CD4-positive, alpha-beta T cell treated with Interleukin-10 for 1 hour (primary cell): ENCODE measurements around the gene TBX15.
"Not testable (repeated sequence)": the region's sequence is repeated elsewhere in the genome, so short reads cannot be mapped to it uniquely, and the experiment has no call there.

Experiments
- DNase-seq: peaks from one replicate; pipeline ENCODE4 v3.0.0-alpha.2; 2020

TBX15 gene

DNA sequence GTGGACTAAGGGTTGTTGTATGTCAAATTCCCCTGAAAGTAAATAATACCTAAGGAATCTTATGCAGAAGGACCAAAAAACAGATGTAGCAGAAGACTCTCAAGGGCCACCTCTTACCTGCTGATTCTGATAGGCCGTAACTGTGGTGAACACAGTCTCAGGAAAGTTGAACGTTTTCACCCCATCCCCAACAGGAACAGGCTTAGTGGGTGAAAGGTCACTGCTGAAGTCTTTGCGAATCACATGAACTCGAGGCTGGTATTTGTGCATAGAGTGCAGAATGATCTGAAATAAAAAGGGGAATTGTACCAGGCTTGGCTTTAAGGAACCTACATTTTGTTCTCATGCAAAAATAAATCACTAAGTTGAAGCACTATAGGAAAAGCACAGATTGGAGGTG, 64.8 kb downstream of the TBX15 start:
- DNase-seq: no peak

DNA sequence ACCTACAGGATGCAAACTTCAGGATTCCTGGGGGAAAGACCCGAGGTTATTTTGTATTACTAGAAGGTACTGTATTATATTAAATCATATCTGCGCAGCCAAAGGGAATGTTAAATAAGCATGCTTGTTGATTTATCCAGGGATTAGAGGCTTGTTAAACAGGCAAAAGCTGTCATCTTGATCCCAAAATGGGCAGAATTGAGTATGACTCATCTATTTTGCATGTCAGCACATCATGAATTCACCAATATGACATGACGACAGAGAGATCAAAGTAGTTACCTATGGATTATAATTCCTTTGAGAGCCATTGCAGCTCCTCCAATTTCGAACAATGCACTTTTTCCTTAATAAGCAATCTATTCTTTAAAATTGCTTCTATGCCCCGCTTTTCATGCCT, 66.1 kb downstream of the TBX15 start:
- DNase-seq: no peak

DNA sequence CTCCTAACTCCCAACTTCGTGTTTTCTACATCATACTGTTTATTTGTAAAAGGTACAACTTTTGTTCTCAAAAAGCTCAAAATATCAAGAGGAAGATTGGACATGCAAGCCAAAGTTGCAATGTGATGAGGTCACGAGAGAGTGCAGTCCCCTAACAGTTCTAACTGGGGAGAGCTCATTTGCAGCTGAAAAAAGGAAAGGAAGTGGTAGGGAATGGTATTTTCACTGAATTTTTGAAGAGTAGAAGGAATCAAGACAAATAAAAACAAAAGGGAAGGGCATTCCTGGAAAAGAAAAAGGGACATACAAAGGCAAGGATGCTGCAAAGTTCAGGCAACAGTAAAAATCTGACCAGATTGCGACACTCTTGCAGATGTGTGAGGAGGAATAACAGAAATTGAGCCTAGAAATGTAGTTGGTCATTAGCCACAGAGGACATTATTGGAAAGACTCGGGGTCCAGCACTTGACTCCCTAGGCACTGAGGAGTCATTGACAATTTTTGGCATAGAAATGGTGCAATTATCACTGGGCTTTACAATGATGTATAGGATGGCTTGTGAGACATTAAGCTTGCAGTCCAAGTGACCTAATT, 67.9 kb downstream of the TBX15 start:
- no peak for DNase-seq

DNA sequence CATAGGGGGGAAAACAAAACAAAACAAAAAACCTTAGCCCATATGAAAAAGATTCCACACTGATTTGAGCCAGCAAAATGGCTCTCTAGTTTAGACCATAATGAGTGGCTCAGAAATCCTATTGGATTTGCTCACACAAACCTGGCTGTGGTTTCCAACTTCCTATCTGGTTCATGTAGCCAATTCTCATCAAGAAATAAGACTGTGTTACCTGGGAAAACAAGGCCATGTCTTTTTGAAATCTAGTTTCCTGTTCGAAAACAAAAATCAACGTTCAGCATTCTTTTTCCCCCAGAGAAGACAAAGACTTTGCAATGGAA, 69.2 kb downstream of the TBX15 start:
- no peak for DNase-seq

DNA sequence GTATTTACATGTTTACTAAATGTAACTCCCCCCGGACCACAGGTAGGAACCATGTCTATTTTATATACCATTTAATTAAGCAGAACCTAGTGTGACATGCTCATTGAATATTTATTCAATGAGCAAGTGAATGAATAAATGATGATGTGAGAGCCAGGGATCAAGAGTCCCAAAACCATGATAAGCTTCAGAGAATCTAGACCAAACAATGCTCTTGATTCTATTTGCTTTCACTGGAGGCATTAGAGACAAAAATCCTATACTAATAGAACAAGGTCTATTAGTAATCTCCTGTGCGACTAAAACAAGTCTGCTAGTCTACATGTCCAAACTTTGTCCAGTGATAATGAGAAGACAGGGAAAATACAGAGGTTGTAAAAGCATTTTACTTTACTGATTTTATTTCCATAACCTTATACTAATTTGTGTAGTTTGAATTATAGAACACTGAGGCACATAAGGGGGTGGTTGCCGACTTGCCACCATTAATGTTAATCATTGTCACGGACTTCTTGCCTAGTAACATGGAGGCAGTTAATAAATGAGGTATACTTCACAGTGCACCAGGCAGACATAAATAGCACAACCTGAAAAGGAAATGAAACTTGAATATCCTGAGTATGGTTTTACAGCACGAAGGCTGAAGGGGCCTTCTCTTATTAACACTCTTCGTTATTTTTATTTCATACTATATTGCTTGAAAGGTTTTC, 69.8 kb downstream of the TBX15 start:
- DNase-seq: no peak

DNA sequence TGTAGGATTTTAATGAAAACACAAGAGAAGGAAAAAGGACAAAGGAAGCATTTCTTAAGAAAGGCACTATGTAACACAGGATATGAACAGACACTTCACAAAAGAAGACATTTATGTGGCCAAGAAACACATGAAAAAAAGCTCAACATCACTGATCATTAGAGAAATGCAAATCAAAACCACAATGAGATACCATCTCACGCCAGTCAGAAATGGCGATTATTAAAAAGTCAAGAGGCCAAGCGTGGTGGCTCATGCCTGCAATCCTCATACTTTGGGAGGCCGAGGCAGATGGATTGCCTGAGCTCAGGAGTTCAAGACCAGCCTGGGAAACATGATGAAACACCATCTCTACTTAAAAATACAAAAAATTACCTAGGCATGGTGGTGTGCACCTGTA, 71.8 kb downstream of the TBX15 start:
- DNase-seq: not testable (repeated sequence)

DNA sequence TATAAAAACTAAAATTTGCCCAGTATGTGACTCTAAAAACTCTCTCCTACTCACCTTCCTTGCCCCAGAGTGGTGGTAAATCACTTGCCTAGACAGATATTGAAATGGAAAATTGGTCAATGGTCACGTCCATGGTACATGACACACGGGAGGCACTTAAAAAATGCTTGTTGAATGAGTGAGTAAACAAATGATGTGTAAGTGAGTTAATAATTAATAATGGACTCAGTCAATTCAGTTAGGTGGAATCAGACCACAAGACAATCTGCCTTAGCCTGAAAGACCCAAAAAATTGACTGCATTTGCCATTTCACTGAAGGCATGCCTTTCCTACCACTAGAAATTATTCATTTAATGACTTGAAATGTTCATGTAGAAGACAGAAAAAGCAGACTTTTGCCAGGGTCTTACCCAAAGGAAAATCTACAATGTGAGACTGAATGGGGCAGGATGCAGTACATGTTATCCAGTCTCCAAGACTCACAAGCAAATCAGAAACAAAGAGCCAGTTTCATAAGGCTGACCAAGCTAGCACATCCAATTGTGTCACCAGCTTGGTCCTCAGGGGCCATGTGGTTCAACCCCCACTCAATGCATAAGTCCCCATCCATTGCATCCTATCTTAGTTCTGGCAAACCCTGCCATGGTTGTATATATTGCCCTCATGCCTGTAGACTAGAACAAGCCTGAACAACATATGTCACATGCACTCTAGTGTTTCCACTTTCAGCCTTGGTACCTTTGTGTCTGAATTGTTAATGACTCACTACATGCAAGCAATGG, 73.6 kb downstream of the TBX15 start:
- no peak for DNase-seq

DNA sequence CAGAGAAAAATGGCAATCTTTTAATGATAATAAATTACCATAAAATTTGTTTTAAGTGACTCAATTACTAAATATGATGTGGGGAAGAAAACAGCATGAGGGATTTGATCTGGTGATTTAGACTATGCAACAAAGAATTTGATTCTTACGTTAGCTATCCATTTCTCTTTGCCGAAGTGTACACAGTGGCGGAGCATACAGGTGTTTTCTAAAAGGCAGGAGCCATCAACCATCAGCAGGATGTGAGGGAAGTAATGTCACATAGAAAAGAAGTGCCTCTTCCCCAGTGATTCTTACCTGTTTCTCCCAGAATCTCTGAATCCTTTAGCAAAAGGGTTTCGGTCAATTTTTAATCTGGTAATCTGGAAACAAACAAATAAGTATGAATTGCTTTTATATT, 74.3 kb downstream of the TBX15 start:
- no peak for DNase-seq

DNA sequence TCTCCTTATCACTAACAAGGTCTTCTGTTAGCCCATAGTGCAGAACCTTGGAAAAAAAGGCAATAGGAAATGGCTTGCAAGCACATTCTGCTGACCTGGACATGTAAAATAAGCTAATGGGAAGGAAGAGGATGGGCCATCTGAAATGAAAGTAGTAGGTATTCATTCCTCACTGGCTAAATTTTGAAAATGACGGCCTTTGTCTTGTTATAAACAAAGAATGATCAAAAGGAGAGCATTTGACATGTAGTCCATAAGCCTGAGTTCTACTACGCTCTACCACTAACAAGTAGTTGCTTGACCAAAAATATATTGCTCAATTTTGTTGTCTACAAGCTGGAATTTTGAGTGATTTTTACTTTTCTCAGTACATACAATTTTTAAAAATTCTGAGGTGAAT, 75.6 kb downstream of the TBX15 start:
- DNase-seq: no peak

DNA sequence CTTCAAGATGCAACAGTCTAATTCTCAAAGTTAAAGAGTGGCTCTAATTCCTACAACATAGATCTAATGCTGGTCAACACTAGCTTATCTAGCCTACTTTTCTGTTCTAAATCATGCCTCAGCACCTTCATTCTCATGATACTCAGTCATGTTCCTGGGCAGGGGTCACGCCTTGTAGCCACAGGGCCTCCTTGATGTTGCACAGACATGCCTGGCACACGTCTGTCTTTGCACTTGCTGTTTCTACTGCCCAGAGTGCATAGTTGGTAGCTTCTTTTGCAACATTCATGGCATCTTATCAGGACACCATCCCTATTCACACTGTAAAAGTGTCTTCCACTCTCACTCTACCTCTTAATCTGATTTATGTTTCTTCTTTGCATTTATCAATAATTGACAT, 76.6 kb downstream of the TBX15 start:
- DNase-seq: no peak

DNA sequence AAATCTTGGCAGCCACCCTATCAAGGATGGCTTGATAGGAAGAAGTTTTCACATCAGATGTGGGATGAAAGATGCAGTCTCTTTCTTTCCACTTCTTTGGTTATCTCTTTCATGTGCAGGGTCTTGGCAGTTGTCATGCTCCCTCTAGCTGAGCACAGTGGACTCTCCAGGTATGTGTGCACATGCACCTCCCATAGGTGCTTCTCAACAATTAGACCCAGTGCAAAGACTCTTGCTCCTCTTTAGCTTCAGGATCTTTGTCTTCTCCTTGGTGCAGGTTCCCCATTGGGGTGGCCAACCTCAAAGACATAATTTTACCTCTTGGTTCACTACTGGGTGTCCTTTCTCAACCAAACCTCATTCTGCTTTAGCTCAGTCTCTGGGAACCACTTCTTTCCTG, 80.7 kb downstream of the TBX15 start:
- DNase-seq: no peak

DNA sequence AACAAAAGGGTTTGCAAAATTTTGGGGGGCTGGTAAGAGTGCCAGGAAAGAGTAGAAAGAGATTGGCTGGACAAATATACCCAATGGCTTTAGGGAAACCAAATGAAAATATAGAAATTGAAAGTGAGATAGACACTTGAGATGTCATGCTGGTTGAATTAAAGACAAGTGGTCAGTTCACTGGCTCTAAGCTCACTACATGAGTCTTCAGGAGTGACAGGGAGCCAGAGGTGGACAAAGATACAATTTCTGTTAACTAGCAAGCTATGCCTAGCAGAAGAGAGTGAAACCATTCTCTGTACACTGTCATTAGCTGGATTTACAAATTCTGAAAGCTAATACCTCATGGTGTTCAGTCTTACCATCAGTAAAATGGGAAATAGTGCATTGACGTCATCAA, 82.5 kb downstream of the TBX15 start:
- no peak for DNase-seq

DNA sequence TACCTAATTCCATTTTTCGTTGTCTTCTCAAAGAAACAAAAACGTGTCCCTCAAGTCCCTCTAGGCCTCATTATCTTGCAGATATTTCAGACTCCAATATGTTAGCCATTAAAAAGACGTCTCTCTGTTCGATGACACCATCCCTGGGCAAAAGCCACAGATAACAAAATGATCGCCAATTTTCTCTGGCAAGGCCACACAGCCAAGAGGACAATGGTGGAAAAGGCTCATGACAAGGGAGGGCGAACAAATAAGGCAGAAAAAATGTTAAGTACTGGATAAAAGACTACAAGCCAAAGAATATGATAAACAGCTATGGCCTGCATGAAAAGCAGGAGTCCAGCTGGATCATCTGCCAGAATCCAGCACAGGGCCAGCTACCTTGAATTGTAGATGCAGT, 82.9 kb downstream of the TBX15 start:
- DNase-seq: no peak

DNA sequence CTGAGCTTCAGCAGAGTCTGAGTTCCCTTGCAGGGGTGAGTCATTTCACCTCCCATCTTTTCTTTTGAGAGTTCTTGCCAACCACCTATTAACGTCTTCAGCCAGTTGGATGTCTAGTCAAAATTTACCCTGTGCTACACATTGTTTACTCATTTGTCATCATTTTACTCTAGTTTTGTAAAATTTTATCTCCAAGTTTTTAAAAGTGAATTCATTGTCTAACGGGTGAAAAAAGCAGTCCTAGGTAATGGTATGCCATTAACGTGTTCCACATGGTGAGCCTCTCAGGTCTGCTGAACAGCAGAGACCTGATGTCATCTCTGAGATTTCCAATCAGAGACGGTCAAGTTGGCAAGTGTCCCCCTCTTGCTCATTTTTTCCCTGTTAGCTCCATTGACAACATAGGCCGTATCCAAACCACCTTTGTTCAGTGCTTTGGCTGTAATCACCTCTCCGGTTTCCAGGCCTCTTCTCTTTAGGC, 85.4 kb downstream of the TBX15 start:
- no peak for DNase-seq

DNA sequence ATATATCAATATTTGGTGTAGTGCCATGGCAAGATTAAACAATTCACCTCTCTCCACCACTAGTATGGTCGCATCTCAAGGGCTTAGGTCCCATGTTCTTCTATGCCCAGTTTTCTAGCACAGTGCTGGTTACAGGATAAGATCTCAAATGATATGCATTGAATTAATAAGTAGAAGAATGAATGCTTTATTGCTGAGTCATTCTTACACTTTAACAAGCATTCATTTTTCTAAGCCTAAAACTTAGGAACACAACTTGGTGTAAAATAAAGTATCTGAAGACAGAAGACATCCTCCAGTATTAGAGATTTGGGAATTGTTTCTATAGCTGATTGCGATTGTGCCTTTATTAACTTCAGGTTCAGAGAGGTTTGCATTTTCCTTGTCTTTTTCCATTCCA, 85.8 kb downstream of the TBX15 start:
- DNase-seq: no peak

DNA sequence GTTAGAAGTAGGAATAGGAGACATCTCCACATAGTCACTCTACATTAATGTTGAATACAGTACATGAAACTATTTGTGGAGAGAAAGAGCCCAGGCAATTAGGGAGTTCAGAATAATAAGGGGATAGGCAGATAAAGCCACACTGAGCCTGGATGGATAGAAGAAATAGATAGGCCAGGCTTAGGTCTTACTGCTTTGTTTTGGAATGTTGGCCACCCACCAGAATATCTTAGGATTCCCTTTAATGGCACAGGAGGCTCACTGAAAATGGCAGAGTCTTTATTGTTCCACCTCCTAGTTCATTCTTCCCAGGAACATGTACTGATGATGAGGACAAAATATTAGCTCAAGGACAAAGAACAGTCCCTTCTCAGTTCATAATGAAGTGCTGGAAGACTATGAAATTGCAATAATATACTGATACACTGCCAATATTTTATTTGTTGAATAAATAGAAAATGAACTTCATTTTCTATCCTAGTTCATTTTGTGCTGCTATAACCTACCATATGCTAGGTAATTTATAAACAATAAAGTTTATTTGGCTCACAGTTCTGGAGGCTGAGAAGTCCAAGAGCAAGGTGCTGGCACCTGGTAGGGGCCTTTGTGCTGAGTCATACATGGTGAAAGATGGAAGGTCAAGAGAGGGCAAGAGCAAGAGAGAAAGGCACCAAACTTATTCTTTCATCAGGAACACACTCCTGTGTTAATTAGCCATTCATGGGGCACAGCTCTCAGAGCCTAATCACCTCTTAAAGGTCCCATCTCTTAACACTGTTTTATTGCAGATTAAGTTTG, 87.3 kb downstream of the TBX15 start:
- no peak for DNase-seq

DNA sequence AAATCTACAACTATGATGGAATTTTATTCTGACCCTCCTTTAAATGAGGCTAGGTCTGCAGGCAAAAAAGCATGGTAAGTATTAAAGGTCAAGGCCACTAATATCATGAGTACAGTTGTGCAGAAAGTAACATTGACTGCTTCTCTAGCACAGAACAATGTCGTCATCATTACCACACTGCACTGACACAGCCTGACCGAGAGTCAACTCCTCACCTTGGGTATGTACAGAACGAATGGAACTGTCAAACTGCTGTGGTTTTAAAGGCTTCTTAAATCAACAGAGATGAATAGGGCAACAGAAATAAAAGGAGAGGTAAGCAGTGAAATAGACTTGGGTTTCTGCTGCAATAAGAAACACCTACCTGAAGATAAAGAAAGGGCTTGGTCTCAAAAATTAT, 88.8 kb downstream of the TBX15 start:
- no peak for DNase-seq

DNA sequence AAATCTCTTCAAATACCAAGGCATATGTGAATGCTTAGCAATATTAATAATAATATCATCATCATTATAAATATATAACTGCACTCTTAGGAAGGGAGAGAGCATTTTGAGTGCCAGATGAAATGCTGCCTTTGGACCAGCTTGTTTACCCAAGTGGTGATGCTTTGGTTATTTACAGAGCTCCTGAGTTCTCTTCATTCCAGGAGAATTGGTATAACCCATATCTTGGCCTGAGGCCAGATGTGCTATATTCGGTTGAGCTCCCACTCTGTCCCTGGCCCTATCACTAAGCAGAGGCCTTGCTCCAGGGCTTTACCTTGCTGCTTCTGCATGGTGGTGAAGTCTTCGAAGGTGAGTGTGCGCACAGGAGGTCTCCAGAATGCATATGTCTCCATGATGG, 89.4 kb downstream of the TBX15 start:
- no peak for DNase-seq

DNA sequence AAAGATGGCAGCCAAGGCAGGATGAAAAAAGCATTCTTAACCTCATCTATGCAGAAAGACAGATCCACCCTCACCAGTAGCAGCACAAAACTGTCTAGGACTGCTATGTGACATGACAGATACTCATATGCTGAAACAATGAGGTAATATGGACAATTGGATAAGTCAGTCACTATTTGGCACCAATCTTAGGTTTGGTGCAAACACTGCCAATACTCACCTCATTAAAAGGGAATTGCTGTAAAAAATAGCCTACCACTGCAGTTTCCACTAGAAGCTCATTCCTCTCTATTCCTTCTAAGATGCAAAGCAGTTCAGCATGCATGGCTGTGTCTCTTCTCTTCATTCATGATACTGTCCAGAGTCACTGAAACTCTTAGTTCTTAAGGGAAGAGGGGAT, 91.7 kb downstream of the TBX15 start:
- no peak for DNase-seq

DNA sequence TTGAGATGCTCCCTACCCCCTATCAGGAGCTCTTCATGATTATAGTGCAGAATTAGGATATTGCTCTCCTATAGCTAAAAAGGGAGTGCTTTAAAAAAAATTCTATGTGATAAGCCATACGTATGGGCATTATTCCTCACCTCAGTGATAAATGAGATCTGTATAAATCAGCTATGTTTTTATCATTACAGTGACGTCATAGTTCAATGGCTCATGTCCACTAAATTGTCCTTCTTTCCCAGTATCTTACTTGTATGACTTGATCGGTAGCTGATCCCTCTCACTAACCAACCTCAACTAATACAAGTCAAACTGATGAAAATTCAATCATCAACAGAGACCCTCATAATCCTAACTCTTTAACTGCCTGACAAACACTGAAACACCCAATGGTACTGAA, 93.3 kb downstream of the TBX15 start:
- DNase-seq: no peak

DNA sequence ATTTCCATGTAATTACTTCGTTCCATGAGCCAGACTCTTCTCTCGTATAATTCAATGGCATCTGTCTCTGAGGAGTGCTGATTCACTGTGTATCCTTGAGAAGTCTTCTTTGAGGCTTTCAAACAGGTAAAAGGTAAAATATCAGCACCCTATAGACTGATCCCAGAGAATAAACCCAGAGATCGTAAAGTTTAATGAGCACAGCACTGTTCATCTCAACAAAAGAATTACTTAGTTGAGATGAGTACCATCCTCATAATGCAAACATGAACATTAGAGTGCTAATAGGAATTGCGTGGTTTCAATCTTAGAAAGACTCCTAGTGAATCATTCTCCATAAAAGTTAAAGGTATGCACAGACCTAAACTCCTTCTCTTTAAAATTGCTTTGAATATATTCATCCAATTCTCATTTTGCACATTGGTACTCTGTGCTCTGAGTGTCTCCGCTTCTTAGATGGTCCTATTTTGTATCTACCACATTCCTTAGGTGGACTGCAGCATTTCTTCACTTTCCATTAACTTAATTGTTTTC, 97.2 kb downstream of the TBX15 start:
- DNase-seq: no peak

DNA sequence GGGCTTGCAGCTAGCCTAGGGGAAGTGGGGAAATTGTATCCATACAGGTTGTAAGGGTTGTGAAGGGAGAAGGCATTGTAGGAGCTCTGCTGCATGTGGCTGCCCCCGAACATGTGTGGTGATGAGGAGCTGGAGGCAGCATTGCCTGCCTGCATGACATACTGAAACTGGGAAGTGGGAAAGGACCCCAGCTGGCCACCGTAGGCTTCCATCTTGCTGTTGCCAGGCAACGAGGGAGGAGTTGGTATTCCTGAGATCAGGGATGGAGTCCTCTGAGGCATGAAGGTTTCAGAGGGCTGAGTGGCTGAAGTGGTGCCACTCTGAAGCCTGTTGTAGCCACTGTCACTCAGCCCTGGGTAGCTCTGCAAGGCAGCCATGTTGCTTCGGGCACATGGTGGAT, 103.2 kb downstream of the TBX15 start:
- DNase-seq: no peak

DNA sequence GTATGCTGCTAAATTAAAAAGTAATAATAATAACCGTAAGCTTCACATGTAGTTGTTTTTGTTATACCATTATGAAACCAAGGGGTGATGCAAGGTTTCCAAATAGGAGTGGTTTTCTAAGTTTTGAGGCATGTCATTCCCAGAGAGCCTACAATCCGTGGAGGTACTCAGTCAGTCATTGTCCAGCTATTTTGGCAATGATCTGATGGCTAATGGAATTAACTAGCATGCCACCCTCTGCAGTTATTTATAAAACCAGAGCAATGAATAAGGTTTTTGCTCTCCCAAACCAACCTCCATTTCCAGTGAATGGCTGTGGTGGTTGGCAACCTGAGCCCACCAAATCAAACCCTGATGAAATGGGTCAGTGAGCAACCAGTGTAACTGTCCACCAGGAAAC, 106.4 kb downstream of the TBX15 start:
- no peak for DNase-seq
